Daoy (cell line): ENCODE data around the gene DDR1. TPM values are rescaled to one million over a fixed set of nuclear protein-coding genes. Genes with fewer than 3 reads are reported as not detected.
"Not testable (repeated sequence)": the region's sequence is repeated elsewhere in the genome, so short reads cannot be mapped to it uniquely, and the experiment has no call there.

Experiments used
- DNase-seq: peaks from one replicate; pipeline ENCODE4 v3.0.0-alpha.2; 2015; ENCODE audit warnings: low read depth
- total RNA-seq: library from RNA; depleted of rRNA; stranded (reverse); fragments of >200 nt; shearing (Covaris generic); gene quantifications from 2 replicates; pipeline ENCODE4 v1.2.3, GENCODE V29; 2014

DDR1 gene
- total RNA-seq, 1 experiment from 2014 or later, result 12.7 TPM

DNA sequence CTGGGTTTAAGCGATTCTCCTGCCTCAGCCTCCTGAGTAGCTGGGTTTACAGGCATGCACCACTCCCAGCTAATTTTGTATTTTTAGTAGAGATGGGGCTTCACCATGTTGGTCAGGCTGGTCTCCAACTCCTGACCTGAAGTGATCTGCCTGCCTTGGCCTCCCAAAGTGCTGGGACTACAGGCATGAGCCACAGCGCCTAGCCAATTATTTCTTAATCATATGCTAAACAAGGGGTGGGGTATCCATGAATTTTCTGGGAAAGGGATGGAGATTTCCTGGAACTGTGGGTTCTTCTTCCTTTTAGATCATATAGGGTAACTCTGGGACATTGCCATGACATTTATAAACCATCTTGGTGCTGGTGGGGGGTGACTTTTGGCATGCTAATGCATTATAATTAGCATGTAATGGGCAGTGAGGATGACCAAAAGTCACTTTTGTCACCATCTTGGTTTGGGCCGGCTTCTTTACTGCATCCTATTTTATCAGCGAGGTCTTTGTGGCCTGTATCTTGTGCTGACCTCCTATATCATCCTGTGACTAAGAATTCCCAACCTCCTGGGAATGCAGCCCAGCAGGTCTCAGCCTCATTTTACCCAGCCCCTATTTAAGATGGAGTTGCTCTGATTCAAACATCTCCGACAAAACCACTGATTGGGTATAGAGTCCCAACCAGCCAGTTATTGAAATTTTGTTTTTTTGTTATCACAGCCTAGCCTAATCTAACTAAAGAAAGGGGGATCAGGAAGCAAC, 29.9 kb upstream of the DDR1 start:
- no peak for DNase-seq

DNA sequence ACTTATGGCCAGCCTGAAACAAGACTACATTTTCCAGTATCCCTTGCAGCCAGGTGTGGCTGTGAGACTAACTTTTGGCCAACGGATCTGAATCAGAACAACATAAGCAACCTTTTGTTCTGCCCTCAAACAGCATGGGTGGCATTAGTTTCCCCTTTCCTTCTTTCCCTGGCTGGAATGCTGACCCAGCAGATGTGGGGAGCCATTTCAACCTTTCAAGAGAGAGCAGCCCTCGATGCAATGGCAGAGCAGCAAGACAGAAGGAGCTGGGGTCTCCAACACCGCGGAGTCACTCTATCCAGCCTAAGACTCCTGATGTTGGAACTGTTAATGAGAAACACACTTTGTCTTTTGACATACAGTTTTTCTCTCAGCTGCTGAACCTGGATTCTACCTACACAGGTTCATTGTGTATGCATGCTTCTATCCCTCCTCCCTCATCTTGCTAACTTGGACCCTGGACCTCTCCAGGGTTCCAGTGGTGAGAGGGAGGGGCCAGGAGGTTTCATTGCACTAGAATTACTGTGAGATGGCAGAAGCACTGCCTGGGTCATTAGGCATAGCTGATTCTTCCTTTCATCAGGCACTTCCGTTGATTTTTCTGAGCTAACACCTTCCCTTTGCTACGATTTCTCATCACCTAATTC, 28.8 kb upstream of the DDR1 start:
- DNase-seq, result no peak

DNA sequence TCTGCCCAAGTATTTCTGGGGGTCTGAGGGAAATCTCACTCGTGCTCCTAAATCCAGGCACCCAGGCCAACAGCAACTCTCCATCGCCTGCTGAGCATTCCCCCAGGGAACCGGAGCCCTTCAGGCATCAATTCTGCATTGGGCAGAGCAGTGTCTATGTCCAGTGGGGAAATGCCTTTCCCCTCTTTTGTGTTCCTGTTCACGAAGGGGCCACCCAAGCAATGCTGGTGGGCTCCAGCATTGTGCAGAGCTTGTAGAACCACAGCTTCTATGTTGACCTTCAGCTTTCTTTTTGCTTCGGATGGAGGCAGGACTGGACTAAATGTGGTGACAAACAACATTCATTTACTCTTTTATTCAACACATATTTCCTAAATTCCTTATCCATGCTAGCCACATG, 27.2 kb upstream of the DDR1 start:
- no peak for DNase-seq

DNA sequence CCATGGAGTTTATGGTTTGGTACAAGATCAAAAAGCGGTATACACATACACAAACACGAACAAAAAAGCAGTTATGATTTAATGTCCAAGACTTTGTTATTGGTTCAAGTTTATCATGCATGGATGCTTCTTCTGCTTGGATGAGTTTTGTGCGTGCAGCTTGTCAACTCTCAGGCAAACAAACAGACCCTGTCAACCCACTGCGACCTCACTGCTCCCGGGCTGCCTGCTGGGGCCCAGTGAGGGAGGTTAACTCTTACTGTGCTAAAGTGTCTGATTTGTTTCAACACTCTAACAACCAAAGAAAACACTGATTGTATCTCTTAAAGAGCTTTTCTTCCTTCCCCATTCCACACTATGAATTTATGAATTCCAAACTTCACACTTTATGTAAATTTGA, 26.8 kb upstream of the DDR1 start:
- DNase-seq, result no peak

DNA sequence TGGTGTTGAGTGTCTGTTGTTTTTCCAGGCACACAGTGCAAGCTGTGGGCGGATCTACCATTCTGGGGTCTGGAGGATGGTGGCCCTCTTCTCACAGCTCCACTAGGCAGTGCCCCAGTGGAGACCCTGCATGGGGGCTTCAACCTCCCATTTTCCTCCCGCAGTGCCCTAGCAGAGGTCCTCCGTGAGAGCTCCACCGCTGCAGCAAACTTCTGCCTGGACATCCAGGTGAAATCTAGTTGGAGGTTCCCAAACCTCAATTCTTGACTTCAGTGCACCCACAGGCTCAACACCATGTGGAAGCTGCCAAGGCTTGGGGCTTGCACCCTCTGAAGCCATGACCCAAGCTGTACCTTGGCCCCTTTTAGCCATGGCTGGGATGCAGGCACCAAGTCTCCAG, 24.6 kb upstream of the DDR1 start:
- DNase-seq, result not testable (repeated sequence)

DNA sequence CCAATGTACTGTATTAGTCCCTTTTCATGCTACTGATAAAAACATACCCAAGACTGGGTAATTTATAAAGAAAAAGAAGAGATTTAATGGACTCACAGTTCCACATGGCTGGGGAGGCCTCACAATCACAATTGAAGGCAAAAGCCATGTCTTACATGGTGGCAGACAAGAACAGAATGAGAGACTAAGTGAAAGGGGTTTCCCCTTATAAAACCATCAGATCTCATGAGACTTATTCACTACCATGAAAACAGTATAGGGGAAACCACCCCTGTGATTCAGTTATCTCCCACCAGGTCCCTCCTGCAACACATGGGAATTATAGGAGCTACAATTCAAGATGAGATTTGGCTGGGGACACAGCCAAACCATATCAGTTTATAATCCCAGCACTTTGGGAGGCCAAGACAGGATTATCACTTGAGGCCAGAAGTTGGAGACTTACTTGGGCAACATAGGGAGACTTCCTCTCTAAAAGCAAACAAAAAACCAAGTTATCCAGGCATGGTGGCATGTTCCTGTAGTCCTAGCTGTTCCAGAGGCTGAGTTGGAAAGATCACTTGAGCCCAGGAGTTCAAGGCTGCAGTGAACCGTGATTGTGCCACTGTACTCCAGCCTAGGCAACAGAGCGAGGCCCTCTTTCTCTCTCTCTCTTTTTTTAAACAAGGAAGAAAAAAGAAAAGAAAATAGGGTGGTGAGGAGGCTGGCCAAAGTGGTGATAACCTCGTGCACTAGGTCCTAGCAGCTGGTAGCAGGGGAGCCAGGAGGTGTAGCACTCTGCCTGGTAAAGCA, 22.9 kb upstream of the DDR1 start:
- no peak for DNase-seq

DNA sequence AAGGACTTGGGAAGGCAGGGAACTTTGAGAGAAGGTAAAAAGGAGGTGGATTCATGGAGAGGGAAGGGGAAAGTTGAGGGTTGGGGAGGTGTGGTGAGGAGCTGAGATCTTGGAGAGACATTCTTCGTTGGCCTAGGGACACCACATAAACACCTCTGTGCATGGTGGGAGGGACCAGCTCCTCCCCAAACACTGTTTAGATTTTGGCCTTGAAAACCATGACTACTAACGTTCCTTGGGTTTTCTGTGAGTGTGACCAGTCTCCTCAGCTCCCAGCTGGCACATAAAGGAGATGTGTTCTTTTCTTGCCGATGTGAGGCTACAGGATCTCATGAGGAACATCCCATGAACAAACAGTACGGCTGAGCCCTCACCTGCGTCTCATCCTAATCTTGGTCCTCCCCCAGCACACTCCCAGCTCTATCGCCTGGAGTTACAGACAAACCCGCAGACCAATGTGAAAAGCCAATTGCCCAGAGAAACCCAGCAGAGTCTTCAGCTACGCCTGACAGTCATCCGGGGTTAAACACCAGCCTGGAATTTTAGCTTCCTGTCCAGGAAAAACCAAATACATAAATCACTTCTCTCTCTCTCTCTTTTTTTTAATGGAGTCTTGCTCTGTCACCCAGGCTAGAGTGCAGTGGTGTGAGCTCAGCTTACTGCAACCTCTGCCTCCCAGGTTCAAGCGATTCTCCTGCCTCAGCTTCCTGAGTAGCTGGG, 22.0 kb upstream of the DDR1 start:
- no peak for DNase-seq

DNA sequence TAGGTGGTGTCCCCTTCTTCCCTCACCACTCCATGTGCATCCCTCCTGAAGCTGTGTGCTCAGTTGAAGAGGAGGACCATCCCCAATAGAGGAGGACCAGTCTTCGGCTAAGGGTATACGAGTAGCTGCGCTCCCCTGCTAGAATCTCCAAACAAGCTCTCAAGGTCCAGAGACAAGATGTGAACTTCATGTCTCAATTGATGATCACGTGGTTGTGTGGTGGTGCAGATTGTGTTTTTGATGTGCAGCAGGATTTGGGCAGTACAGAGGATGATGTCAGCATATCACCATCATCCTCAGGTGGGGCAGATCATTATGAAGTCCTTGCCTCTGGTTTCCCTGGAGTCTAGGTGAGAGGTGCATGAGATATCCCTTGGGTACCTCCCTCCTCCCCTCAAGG, 20.0 kb upstream of the DDR1 start:
- no peak for DNase-seq

DNA sequence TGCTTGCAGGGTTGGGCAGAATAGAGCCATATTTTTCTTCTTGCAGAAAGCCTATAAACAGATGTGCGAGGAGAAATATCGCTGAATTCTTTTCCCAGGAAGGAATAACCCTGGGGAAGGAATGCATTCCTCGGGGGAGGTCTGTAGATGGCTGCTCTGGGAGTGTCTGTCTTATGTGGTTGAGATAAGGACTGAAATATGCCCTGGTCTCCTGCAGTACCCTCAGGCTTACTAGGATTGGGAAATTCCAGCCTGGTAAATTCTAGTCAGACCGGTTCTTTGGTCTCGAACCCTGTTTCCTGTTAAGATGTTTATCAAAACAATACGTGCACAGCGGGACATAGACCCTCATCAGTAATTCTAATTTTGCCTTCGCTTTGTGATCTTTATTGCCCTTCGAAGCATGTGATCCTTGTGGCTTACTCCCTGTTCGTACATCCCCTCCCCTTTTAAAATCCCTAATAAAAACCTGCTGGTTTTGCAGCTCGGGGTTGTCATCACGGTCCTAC, 15.0 kb upstream of the DDR1 start:
- DNase-seq, result not testable (repeated sequence)

DNA sequence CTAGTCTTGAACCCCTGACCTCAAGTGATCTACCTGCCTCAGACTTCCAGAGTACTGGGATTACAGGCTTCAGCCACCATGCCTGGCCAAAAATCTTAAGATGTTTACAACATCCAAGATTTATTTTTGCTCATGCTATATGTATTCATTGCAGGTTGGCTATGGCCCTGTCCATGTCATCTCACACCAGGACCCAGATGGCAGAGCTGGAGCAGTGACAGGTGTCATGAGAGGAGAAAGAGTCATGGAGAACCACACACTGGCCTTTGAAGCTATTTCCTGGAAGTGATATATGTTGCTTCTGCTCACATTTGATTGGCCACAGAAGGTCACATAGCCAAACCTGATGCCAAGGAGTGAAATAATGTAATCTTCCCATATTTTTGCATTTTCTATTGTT, 13.8 kb upstream of the DDR1 start:
- DNase-seq, result no peak

DNA sequence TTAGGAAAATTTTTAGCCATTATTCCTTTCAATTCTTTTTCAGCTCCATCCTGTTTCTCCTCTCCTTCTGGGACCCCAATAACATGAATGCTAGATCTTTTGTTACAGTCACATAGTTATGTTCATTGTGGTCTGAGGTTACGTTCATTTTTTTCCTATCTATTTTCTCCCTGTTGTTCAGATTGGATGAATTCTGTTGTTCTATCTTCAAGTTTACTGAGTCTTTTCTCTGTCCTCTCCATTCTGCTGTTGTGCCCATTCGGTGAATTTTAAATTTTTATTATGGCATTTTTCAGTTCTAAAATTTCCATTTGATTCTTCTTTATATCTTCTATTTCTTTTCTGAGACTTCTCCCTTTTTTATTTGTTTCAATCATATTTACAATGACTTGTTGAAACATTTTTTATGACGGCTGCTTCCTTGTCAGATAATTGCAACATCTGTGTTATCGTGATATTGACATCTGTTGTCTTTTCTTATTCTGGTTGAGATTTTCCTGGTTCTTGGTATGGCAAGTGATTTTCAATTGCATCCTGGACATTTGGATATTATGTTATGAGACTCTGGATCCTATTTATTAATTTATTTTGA, 12.6 kb upstream of the DDR1 start:
- DNase-seq, result no peak

DNA sequence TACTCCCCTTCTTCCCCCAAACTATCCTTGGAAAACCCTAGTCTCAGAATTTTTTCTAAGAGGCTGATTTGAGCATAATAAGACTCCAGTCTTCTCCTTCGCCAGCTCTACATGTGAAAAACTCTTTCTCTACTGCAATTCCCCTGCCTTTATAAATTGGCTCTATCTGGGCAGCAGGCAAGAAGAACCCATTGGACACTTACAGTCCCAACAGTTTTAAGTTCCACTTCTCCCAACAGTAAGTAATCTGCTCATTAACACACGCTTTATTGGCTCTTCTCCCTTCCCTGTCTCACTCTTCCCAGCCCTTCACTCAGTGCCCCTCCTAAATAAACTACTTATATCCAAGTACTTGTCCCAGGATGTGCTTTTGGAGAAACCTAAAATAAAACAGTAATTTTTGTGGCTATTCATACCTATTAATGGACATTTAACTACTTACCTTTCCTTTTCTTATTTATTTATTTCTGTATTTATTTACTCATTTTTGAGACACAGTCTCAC, 11.1 kb upstream of the DDR1 start:
- no peak for DNase-seq

DNA sequence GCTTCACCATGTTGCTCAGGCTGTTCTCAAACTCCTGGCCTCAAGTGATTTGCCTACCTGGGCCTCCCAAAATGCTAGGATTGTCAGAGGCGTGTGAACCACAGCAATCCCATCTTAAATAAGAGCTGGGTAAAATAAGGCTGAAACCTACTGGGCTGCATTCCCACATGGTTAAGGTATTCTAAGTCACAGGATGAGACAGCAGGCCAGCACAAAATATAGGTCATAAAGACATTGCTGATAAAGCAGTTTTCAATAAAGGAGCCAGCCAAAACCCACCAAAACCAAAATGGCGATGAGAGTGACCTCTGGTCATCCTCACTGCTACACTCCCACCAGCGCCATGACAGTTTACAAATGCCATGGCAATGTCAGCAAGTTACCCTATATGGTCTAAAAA, 10.5 kb upstream of the DDR1 start:
- DNase-seq, result not testable (repeated sequence)

DNA sequence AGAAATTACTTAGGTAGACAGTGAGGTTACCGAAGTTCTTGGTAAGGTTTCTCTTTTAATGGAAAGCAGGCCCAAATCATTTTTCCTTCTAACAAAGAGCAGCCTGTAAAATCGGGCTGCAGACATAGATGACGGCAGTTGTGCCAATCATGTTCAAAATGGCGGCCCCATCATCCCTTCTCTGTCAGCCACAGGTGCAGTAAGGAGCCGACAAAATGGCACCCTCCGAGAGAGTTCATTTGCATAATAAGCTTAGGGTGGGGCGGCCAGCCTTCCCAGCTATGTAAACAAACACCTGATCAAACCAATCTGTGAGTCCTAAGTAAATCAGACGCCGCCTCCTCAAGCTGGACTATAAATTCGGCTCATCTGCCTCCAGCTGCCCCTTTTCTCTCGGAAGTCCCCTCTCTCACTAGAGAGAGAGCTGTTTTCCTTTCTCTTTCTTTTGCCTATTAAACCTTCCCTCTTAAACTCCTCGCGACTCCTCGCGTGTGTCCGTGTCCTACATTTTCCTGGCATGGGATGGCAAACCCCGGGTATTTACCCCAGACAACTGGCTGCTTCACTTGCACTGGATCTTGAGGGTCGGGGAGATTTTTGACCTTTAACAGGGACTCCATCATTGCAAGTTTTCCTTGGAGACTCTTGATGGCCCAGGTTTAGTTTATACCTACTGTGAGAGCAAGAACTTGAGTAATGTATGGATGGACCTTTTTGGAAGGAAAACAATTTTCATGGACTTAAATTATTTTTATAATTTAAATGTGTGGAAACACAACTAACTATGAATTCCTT, 8.9 kb upstream of the DDR1 start:
- DNase-seq, result no peak

DNA sequence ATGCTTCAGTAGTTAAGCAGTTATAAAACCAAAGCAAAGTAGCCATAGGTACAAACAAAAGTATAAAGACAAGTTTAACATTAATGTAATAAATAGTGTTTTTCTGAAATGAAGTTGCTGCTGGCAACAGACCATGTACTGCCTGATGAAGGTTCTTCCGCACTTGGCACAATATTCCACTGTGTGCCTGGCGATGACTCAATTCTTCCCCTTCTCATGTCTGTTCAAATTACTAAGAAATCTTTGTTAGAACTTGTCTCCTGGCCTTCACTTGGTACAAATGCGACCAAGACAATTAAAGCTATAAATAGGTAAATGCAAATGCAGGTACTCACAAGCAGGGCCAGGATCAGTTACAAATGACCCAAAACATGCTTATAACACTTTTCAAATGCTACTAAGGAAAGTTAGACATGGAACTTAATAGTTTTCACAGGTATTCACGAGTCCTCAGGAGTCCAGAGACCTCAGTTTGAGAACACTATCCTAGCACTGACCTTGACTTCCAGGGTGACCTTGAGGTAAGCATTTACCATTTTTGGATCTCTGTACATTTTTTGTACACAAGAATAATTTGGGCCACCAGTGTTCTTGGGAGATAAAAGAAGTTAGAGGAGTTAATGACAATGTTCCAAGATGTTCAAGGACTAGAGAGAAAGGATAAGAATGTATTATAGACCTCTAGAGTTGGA, 8.1 kb upstream of the DDR1 start:
- peak; percentile 80 for DNase-seq

DNA sequence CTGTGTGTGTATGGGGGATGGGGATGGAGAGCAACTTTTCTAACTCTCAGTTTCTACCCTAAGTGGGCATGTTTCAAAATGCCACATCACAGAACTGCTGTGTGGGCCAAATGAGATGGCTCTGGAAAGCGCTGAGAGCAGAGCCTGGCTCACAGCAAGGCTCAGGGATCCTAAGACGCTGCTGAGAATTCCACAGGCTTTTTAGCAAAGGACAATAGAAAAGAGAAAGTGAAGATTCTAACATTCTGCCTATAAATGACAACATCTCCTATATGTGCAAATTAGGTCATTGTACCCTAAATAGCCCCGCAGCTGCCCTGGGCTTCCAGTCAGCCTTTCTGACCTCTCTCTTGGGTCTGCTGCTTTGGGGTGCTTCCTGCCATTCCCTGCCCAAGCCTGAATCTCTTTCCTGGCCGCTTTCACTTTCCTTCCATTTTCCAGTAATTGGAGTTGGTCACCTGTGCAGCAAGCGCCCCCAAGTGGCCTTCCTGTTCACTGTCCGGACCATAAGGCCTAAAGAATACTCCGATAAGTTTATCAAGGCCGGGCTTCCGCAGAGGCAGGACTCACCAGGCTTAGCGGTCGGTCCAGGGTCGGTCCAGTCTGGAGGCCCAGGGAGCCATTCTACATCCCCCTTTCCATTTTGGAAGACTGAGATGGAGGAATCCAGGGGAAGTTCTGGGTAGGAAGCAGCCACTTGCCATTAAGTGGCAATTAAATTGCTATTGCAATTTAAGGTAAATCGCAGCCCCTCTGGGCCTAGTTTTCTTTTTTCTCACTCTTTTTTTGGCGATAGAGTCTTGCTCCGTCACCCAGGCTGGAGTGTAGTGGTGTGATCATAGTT, 6.7 kb upstream of the DDR1 start:
- DNase-seq, result peak; percentile 93

DNA sequence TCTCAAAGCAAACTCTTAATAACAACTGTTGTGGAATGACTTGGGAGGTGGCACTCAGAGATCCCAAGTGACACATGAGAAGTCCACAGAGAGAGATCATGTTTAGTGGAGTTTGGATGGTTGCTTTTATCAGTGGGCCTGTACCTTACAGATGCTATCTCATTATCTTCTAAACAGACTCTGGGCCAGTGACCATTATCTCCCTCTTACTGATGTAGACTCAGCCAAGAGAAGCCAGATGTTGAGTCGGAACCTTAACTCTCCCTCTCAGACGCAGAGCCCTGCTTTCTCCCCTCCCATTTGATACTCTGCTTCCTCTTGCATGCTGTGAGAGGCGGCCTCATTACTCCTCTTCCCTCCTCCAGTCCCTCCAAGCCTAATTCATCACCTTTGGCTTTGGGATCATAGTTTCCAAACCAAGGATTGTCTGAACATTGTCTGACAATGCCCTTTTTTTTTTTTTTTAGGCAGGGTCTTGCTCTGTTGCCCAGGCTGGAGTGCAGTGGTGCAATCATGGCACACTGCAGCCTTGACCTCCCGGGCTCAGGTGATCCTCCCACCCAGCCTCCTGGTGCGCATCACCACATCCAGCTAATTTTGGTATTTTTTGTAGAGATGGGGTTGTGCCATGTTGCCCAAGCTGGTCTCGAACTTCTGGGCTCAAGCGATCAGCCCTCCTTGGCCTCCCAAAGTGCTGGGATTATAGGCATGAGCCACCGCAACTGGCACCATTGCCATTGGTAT, 4.5 kb upstream of the DDR1 start:
- DNase-seq, result no peak

DNA sequence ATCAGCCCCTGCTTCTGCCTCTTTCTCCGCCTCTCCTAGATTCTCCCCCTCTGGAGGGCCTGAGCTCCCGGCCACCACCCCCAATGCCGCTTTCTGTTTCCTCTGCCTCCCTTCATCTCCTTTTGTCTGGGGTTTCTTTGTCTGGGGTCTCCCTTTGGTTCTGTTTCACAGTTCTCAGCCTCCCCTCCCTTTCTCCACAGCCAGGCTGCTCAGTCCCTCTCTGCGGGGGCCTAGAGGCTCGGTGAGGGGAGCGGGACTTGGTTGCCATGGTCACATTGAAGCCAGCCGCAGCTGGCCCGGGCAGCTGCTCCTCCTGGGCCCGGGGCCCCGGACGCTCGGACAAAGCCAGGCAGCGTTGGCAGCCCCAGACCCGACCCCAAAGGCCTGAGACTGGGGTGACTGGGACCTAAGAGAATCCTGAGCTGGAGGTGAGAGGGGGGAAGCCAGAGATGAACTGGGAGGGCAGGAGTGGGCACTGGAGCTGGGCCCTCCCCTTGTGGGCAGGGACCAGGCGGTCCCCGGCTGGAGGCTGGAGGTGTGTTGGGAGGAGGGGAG, 3.5 kb upstream of the DDR1 start:
- DNase-seq, result no peak
